ENCODE measurements around the gene OR51B5. TPM values are rescaled to one million over a fixed set of nuclear protein-coding genes. Genes with fewer than 3 reads are reported as not detected.
"Not testable (repeated sequence)": the region's sequence is repeated elsewhere in the genome, so short reads cannot be mapped to it uniquely, and the experiment has no call there.

The OR51B5 gene
- total RNA-seq, 3 donors from 2014 or later = 0.32 to 2.3 (median 1.0) TPM

DNA sequence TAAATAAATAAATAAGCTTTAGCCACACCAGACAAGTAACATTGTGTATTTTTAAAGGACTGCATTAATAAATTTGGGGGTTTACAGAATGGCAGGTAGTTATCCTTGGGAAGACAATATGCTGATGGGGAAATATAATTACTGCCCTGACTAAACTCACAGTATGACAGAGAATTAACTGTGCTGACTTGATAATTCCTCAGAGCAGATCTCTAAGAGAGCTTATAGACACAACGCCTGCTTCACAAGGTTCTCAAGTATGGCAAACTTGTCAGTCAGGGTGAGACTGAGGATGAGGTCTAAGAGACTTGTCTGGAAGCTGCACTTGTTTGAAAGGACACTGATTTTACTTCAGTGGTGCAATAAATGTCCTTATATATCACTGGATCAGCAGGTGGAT is 44.9 kb downstream of the OR51B5 start:
- no peaks in the 10 kb centered on the region for H3K36me3 ChIP-seq
- intact Hi-C loops (cut with DNase I; ENCODE audit: low total_unique reads) = no loop called here
- H3K9me3 ChIP-seq = no peaks in the 10 kb centered on the region
- no peaks in the 10 kb centered on the region for H3K27me3 ChIP-seq
- H3K4me3 ChIP-seq = no peak overlapping the region
- H3K27ac ChIP-seq = no peak overlapping the region
- no peak for DNase-seq (ENCODE audit: low spot score in 2 of 2)
- no peaks in the 10 kb centered on the region for H3K4me1 ChIP-seq
- TF ChIP-seq POLR2A (IDR thresholded peaks at IDR 0.05) (no peak), POLR2AphosphoS5 (IDR thresholded peaks at IDR 0.05) (no peak)
- TF ChIP-seq, protein P1, sequence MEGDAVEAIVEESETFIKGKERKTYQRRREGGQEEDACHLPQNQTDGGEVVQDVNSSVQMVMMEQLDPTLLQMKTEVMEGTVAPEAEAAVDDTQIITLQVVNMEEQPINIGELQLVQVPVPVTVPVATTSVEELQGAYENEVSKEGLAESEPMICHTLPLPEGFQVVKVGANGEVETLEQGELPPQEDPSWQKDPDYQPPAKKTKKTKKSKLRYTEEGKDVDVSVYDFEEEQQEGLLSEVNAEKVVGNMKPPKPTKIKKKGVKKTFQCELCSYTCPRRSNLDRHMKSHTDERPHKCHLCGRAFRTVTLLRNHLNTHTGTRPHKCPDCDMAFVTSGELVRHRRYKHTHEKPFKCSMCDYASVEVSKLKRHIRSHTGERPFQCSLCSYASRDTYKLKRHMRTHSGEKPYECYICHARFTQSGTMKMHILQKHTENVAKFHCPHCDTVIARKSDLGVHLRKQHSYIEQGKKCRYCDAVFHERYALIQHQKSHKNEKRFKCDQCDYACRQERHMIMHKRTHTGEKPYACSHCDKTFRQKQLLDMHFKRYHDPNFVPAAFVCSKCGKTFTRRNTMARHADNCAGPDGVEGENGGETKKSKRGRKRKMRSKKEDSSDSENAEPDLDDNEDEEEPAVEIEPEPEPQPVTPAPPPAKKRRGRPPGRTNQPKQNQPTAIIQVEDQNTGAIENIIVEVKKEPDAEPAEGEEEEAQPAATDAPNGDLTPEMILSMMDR (IDR thresholded peaks at IDR 0.05) = no peak

DNA sequence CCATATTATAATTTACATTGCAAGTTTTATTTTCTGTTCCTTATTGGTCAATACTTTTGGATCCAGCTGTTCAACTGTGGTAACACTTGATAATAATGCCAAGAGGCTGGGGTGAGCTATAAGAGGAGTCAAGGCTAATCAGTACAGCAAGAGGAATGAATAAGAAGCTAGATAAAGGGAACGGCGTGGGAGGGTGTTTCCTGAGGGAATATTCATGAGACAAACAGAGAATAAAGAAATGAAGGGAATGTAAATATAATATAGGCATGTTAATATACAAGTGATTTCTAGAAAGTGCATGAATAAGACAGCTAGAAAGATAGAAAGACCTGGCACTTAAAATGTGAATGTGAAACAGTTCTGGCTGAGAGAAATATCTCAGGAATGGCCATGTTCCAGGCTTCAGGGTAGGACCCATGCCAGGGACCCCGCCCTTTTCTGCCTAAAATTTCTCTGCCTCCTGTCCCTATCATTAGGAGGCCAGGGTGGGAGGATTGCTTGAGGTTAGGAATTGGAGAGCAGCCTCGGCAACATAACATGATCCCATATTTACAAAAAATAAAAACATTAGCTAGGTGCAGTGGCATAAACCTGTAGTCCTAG is 45.5 kb downstream of the OR51B5 start:
- Histone ChIP-seq H3K4me1 (no peaks in the 10 kb centered on the region), H3K27me3 (no peaks in the 10 kb centered on the region), H3K36me3 (no peaks in the 10 kb centered on the region), H3K9me3 (no peaks in the 10 kb centered on the region), H3K27ac (no peak overlapping the region), H3K4me3 (no peak overlapping the region)
- DNase-seq (ENCODE audit: low spot score in 2 of 2) = no peak
- intact Hi-C loops (cut with DNase I; ENCODE audit: low total_unique reads) = no loop called here
- TF ChIP-seq, protein P1 (IDR thresholded peaks at IDR 0.05) = no peak
- TF ChIP-seq POLR2A (IDR thresholded peaks at IDR 0.05) = no peak
- no peak for TF ChIP-seq POLR2AphosphoS5 (IDR thresholded peaks at IDR 0.05)

DNA sequence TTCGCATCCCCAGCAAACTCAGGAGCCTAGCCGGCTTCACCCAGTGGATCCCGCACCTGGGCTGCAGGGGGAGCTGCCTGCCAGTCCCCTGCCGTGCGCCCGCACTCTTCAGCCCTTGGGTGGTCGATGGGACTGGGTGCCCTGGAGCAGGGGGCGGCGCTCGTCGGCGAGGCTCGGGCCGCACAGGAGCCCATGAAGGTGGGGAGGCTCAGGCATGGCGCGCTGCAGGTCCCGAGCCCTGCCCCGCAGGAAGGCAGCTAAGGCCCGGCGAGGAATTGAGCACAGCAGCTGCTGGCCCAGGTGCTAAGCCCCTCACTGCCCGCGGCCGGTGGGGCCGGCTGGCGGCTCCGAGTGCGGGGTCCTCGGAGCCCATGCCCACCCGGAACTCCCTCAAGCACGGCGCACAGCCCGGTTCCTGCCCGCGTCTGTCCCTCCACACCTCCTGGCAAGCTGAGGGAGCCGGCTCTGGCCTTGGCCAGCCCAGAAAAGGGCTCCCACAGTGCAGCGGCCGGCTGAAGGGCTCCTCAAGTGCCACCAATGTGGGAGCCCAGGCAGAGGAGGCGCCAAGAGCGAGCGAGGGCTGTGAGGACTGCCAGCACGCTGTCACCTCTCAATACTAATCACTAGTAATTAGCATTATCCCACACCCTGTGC is 48.9 kb downstream of the OR51B5 start:
- H3K27ac ChIP-seq; H3K4me1 ChIP-seq; H3K4me3 ChIP-seq; DNase-seq (ENCODE audit: low spot score in 2 of 2); intact Hi-C loops (cut with DNase I; ENCODE audit: low total_unique reads); H3K27me3 ChIP-seq; H3K9me3 ChIP-seq; H3K36me3 ChIP-seq: not testable (repeated sequence)

DNA sequence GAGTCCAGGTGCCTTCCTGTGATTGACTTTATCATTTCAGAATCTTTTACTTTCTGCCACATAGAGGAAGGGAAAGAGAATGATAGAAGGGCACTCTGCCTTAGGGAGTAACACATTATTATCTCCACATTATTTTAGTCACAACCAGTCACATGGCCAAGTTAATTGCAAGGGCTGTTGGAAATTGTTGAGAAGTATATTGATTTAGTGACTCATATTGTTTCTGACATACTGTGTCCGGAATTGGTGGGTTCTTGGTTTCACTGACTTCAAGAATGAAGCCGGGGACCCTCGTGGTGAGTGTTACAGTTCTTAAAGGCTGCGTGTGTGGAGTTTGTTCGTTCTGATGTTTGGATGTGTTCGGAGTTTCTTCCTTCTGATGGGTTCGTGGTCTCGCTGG is 50.3 kb downstream of the OR51B5 start:
- no peaks in the 10 kb centered on the region for H3K36me3 ChIP-seq

More for the DNA sequence above, 50.3 kb downstream of the OR51B5 start:
- Histone ChIP-seq H3K4me1 (no peaks in the 10 kb centered on the region), H3K27me3 (no peaks in the 10 kb centered on the region), H3K27ac (no peak overlapping the region), H3K9me3 (no peaks in the 10 kb centered on the region), H3K4me3 (no peak overlapping the region)
- DNase-seq (ENCODE audit: low spot score in 2 of 2) = no peak
- intact Hi-C loops (cut with DNase I; ENCODE audit: low total_unique reads) = no loop called here
- TF ChIP-seq, protein P1 (IDR thresholded peaks at IDR 0.05) = no peak
- no peak for TF ChIP-seq POLR2AphosphoS5 (IDR thresholded peaks at IDR 0.05)
- no peak for TF ChIP-seq POLR2A (IDR thresholded peaks at IDR 0.05)

Other genes with a start within 250 kb of the OR51B5 start
- gene OR52A5, start 205.2 kb downstream of the OR51B5 start, total RNA-seq = not detected
- gene OR52A1, start 188.8 kb downstream of the OR51B5 start, total RNA-seq = not detected
- gene OR51V1, start 142.8 kb downstream of the OR51B5 start, total RNA-seq = not detected
- 100 to 1,000 TPM in 2 of 3 donors, 10 to 100 TPM in 1; 71.8 to 334 (median 143) TPM for gene HBB, start 116.5 kb downstream of the OR51B5 start, total RNA-seq
- gene HBD, start 109.0 kb downstream of the OR51B5 start, total RNA-seq = not detected
- not detected for gene HBG1, start 93.7 kb downstream of the OR51B5 start, total RNA-seq
- gene HBG2, start 88.7 kb downstream of the OR51B5 start, total RNA-seq = not detected
- not detected for gene HBE1, start 73.6 kb downstream of the OR51B5 start, total RNA-seq
- under 1 TPM in 1 of 3 donors, not detected in 2; 0.48 TPM for gene OR51B4, start 41.6 kb downstream of the OR51B5 start, total RNA-seq
- gene OR51B2, start 19.2 kb downstream of the OR51B5 start, total RNA-seq = 1 to 10 TPM in 1 of 3 donors, not detected in 2; 1.6 TPM
- gene OR51B6, start 8.0 kb upstream of the OR51B5 start, total RNA-seq = not detected
- gene OR51M1, start 40.3 kb upstream of the OR51B5 start, total RNA-seq = not detected
- gene OR51Q1, start 78.6 kb upstream of the OR51B5 start, total RNA-seq = not detected
- gene OR51I1, start 98.0 kb upstream of the OR51B5 start, total RNA-seq = under 1 TPM in 1 of 3 donors, not detected in 2; 0.44 TPM
- gene OR51I2, start 105.8 kb upstream of the OR51B5 start, total RNA-seq = not detected
- not detected for gene OR52D1, start 145.2 kb upstream of the OR51B5 start, total RNA-seq
- under 1 TPM; 0.32 to 0.88 (median 0.66) TPM for gene UBQLN3, start 166.4 kb upstream of the OR51B5 start, total RNA-seq
- gene UBQLNL, start 173.2 kb upstream of the OR51B5 start, total RNA-seq = 1 to 10 TPM; 1.1 to 2.3 (median 1.3) TPM
- gene OR52H1, start 205.0 kb upstream of the OR51B5 start, total RNA-seq = 1 to 10 TPM in 2 of 3 donors, under 1 TPM in 1; 0.96 to 2.0 (median 1.8) TPM
- not detected for gene OR52B6, start 237.4 kb upstream of the OR51B5 start, total RNA-seq